ENCODE measurements around the gene MERTK. TPM values are rescaled to one million over a fixed set of nuclear protein-coding genes. Genes with fewer than 3 reads are reported as not detected.
A peak's percentile ranks its signal among the peaks of the same experiment; 100 is the strongest.

Gene MERTK
- total and polyA plus RNA-seq, 2 of the 13 experiments (the other 11 are each of a cell fraction or from before 2014, with no cell fraction given), result 37.3 to 44.7 TPM

GRCh38 chr2:111883661-111884591 is 14.5 kb upstream of the MERTK start, which contains the start of gene ANAPC1 (continued):
- no peak; the same call in 1 of the 2 replicates for TF ChIP-seq PRDM4 (CRISPR knock-in tag; IDR thresholded peaks at IDR 0.05; ENCODE audit: borderline replicate concordance)
- peak; percentile 65; the same call in 1 of the 2 replicates for TF ChIP-seq NAIF1 (CRISPR knock-in tag; IDR thresholded peaks at IDR 0.05; ENCODE audit: borderline replicate concordance)
- TF ChIP-seq ZNF790 (CRISPR knock-in tag; IDR thresholded peaks at IDR 0.05; ENCODE audit: borderline replicate concordance), result peak; percentile 94
- peak; percentile 78 for TF ChIP-seq ZHX2 (IDR thresholded peaks at IDR 0.05; ENCODE audit: low read depth)
- no peak; the same call in 1 of the 2 replicates for TF ChIP-seq ZHX2 (CRISPR knock-in tag; IDR thresholded peaks at IDR 0.05; ENCODE audit: borderline replicate concordance)
- no peak for TF ChIP-seq NPAS2 (CRISPR knock-in tag; IDR thresholded peaks at IDR 0.05; ENCODE audit: borderline replicate concordance)
- no peak for TF ChIP-seq ZBTB46 (CRISPR knock-in tag; IDR thresholded peaks at IDR 0.05; ENCODE audit: borderline replicate concordance)
- peak; percentile 39 for TF ChIP-seq TEAD3 (CRISPR knock-in tag; optimal IDR thresholded peaks at IDR 0.05; ENCODE audit: borderline replicate concordance)
- TF ChIP-seq ESRRA (CRISPR knock-in tag; IDR thresholded peaks at IDR 0.05; ENCODE audit: low read depth), result no peak
- peak; percentile 37; the same call in 1 of the 2 replicates for TF ChIP-seq ZNF777 (CRISPR knock-in tag; IDR thresholded peaks at IDR 0.05)
- TF ChIP-seq USF2 (IDR thresholded peaks at IDR 0.05; ENCODE audit: low read depth, low read length), result no peak
- TF ChIP-seq USF2 (CRISPR knock-in tag; IDR thresholded peaks at IDR 0.05; ENCODE audit: borderline replicate concordance), result peak; percentile 26; the same call in 1 of the 2 replicates
- TF ChIP-seq ZNF275 (CRISPR knock-in tag; IDR thresholded peaks at IDR 0.05; ENCODE audit: borderline replicate concordance), result peak; percentile 43; the same call in 1 of the 2 replicates
